Measurements from ENCODE around the gene MATN4. TPM values are rescaled to one million over a fixed set of nuclear protein-coding genes. Genes with fewer than 3 reads are reported as not detected.

MATN4 gene
- total RNA-seq, 4 donors from 2014 or later: 0.25 to 1.5 (median 0.94) TPM; not detected in 1

DNA sequence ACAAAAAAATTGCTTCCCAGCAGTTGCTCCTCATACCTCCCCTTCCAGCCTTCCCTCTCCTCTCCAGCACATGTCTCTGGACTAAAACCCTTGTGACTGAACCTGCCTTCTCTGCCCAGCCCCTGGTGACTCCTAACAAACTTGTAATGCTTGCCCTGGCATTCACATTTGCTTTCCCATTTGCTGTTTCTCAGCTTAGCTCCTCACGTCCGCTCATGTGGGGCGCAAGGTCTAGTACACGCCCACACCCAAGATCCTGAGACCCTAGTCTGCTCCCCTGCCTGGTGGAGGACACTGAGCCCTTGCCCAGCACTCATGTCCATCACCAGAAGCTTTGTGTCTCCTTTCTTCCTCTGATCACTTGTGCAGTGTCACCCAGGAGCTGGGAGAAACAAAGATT is 19.7 kb downstream of the MATN4 start:
- 88% methylated on average over 4 of the region's 4 CpGs for WGBS

DNA sequence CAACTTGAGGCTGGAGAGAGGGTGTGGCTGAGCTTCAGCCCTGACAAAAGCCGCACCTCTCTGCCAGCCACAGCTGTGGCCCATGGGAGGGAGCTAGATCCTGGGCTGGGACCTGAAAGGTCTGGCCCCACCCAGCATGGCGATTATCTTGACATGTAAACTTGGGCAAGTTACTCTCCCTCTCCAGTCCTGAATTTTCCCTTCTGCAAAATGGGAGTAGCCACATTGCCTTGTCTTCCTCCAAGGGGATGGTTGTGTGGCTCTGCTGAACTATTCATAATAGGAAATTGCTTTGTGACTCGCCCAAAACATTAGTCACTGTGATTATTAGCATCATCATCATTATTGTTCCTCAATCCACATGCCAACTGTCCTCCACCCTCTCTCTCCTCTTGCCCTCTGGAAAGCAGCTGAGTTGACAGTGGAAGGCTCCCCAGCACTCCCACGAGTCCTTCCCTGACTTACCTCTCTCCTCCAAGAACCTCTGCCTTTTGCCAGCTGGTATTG is 24.5 kb downstream of the MATN4 start:
- H3K36me3 ChIP-seq: no peaks in the 10 kb centered on the region
- no peaks in the 10 kb centered on the region for H3K27me3 ChIP-seq
- no peak for DNase-seq (ENCODE audit: low spot score in 2 of 2)
- no peak overlapping the region for H3K27ac ChIP-seq
- peaks cover 21% of the 10 kb centered on the region for H3K4me1 ChIP-seq
- 34% methylated on average over 3 of the region's 4 CpGs for WGBS
- no peaks in the 10 kb centered on the region for H3K9me3 ChIP-seq
- TF ChIP-seq, protein P1, sequence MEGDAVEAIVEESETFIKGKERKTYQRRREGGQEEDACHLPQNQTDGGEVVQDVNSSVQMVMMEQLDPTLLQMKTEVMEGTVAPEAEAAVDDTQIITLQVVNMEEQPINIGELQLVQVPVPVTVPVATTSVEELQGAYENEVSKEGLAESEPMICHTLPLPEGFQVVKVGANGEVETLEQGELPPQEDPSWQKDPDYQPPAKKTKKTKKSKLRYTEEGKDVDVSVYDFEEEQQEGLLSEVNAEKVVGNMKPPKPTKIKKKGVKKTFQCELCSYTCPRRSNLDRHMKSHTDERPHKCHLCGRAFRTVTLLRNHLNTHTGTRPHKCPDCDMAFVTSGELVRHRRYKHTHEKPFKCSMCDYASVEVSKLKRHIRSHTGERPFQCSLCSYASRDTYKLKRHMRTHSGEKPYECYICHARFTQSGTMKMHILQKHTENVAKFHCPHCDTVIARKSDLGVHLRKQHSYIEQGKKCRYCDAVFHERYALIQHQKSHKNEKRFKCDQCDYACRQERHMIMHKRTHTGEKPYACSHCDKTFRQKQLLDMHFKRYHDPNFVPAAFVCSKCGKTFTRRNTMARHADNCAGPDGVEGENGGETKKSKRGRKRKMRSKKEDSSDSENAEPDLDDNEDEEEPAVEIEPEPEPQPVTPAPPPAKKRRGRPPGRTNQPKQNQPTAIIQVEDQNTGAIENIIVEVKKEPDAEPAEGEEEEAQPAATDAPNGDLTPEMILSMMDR (IDR thresholded peaks at IDR 0.05): no peak
- no peak for TF ChIP-seq POLR2A (IDR thresholded peaks at IDR 0.05)
- TF ChIP-seq EP300 (IDR thresholded peaks at IDR 0.05): no peak
- peak in 1 of 3 donors; percentile 4 for TF ChIP-seq POLR2AphosphoS5 (IDR thresholded peaks at IDR 0.05)
- no peak overlapping the region for H3K4me3 ChIP-seq

More for the DNA sequence above, 19.7 kb downstream of the MATN4 start:
- TF ChIP-seq POLR2A (IDR thresholded peaks at IDR 0.05) (no peak), POLR2AphosphoS5 (IDR thresholded peaks at IDR 0.05) (no peak), EP300 (IDR thresholded peaks at IDR 0.05) (no peak)
- TF ChIP-seq, protein P1 (IDR thresholded peaks at IDR 0.05): no peak
- Histone ChIP-seq H3K27ac (no peak overlapping the region), H3K27me3 (no peaks in the 10 kb centered on the region), H3K36me3 (no peaks in the 10 kb centered on the region), H3K4me3 (no peak overlapping the region), H3K4me1 (peaks cover 33% of the 10 kb centered on the region), H3K9me3 (no peaks in the 10 kb centered on the region)
- DNase-seq (ENCODE audit: low spot score in 2 of 2): no peak

DNA sequence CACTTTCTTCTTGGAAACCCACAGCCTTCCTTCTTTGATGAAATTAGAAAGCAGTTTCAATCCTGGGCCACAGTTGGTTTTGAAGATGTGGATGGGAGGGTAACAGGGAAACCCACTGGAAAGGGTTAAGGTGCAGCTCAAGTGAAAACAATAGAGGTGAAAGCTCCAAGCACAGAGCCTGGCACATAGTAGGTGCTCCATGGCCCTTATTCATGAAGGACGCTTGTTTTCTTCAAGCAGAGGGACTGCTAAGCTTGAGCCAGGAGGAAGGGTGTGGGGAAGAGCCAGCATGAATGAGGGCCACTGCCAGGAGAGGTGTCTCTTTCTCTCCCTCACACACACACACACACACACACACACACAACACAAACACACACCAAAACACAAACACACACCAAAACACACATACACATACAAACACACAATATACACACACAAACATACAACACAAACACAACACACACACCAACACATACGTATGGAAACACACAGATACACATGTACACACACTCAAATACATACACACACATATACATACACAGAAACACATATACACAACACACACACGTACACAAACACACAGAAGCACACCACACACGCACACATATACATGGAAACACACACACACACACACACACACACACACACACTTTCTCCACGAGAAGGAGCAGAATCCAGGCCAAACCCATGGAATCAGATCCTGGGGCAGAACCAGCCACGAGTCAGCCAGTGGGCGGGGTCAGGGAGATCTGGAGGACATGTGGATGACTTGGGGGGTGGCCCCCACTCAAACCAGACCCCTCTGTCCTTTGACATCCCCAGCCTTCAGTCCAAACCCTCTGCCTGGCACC is 25.2 kb downstream of the MATN4 start:
- H3K9me3 ChIP-seq: no peaks in the 10 kb centered on the region
- H3K4me3 ChIP-seq: no peak overlapping the region
- 60% methylated on average over 7 of the region's 7 CpGs for WGBS
- no peaks in the 10 kb centered on the region for H3K36me3 ChIP-seq
- TF ChIP-seq POLR2A (IDR thresholded peaks at IDR 0.05) (no peak), POLR2AphosphoS5 (IDR thresholded peaks at IDR 0.05) (no peak), EP300 (IDR thresholded peaks at IDR 0.05) (no peak)
- TF ChIP-seq, protein P1 (IDR thresholded peaks at IDR 0.05): no peak
- H3K27me3 ChIP-seq: no peaks in the 10 kb centered on the region
- H3K4me1 ChIP-seq: peaks cover 21% of the 10 kb centered on the region
- no peak for DNase-seq (ENCODE audit: low spot score in 2 of 2)
- H3K27ac ChIP-seq: no peak overlapping the region

DNA sequence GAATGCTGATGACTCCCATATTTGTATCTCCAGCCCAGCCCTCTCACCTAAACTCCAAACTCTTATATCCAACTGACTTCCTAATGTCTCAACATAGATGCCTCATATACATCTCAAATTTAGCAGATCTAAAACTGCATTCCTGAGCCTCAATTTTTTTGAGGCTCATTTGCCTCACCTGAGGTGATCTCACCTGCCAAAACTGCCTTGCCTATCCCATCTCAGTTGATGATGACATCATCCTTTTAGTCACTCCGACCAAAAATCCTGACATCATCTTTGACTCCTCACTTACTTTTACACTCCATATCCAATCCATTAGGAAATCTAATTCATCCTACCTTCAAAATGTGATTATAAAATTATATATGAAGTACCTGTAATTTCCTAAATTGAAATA is 28.1 kb downstream of the MATN4 start:
- no peaks in the 10 kb centered on the region for H3K27me3 ChIP-seq
- no peaks in the 10 kb centered on the region for H3K36me3 ChIP-seq
- H3K4me3 ChIP-seq: no peak overlapping the region
- no peaks in the 10 kb centered on the region for H3K9me3 ChIP-seq
- H3K4me1 ChIP-seq: peaks cover 13% of the 10 kb centered on the region
- no peak for TF ChIP-seq POLR2A (IDR thresholded peaks at IDR 0.05)
- no peak overlapping the region for H3K27ac ChIP-seq
- DNase-seq (ENCODE audit: low spot score in 2 of 2): no peak
- 39% methylated on average over 1 of the region's 1 CpG for WGBS

DNA sequence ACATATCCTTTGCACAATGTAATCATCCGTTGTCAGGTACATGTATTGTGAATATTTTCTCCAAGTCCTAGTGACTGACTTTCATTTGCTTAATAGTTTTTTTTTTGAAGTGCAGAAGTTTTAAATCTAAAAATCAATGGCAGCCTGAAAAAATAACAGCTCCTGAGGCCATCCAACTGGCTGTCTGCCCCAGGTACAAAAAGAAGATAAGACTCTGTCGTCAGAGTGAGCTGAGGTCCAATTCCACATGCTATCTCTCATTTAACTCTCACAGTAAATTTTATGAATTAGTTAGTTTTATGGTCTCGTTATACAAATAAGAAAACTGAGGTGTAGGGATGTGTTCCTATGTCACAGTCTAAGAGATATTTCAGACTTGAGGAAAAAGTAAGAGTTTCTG is 32.8 kb downstream of the MATN4 start:
- no peaks in the 10 kb centered on the region for H3K9me3 ChIP-seq
- H3K4me3 ChIP-seq: no peak overlapping the region
- DNase-seq (ENCODE audit: low spot score in 2 of 2): no peak
- no peaks in the 10 kb centered on the region for H3K36me3 ChIP-seq
- H3K27me3 ChIP-seq: no peaks in the 10 kb centered on the region
- 57% methylated on average over 3 of the region's 3 CpGs for WGBS
- TF ChIP-seq POLR2AphosphoS5 (IDR thresholded peaks at IDR 0.05) (no peak), EP300 (IDR thresholded peaks at IDR 0.05) (no peak), POLR2A (IDR thresholded peaks at IDR 0.05) (no peak)
- TF ChIP-seq, protein P1 (IDR thresholded peaks at IDR 0.05): no peak
- no peak overlapping the region for H3K27ac ChIP-seq
- no peaks in the 10 kb centered on the region for H3K4me1 ChIP-seq
